ENCODE measurements around the gene ZMYM2. TPM values are rescaled to one million over a fixed set of nuclear protein-coding genes. Genes with fewer than 3 reads are reported as not detected.

Gene ZMYM2
- total RNA-seq, 4 donors from 2014 or later, result 60.7 to 75.3 (median 68.1) TPM

DNA sequence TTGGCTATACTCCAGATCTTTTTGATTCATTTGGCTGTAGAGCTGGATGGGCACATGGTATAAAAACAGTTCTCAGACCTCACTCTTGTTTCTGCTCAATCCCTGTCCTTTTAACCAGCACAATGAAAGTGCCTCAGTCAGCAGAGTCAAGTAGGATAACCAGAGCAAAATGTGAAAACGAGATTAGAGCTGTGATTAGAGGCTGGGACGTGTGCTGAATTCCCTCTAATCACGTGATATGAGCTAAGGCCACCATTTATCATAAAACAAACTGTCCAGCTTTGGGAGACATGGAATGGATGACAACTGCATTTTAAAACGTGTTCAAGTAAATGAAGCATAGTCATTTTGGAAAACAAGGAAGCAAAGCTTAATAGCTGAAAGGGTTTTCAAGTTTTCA lies 148.2 kb downstream of the ZMYM2 start:
- Histone ChIP-seq H3K36me3 (no peaks in the 10 kb centered on the region), H3K4me3 (no peak overlapping the region), H3K4me1 (peaks cover 0 to 4% (median 0%) of the 10 kb centered on the region in 4 donors), H3K27ac (no peak overlapping the region), H3K9me3 (no peaks in the 10 kb centered on the region), H3K27me3 (peaks cover 0 to 24% of the 10 kb centered on the region in 2 donors)
- WGBS, 2 donors, result 17 to 26% methylated on average over 4 of the region's 4 CpGs
- TF ChIP-seq, protein P1, sequence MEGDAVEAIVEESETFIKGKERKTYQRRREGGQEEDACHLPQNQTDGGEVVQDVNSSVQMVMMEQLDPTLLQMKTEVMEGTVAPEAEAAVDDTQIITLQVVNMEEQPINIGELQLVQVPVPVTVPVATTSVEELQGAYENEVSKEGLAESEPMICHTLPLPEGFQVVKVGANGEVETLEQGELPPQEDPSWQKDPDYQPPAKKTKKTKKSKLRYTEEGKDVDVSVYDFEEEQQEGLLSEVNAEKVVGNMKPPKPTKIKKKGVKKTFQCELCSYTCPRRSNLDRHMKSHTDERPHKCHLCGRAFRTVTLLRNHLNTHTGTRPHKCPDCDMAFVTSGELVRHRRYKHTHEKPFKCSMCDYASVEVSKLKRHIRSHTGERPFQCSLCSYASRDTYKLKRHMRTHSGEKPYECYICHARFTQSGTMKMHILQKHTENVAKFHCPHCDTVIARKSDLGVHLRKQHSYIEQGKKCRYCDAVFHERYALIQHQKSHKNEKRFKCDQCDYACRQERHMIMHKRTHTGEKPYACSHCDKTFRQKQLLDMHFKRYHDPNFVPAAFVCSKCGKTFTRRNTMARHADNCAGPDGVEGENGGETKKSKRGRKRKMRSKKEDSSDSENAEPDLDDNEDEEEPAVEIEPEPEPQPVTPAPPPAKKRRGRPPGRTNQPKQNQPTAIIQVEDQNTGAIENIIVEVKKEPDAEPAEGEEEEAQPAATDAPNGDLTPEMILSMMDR (IDR thresholded peaks at IDR 0.05), result no peak
- TF ChIP-seq POLR2A (IDR thresholded peaks at IDR 0.05), result no peak
- TF ChIP-seq EP300 (IDR thresholded peaks at IDR 0.05), result no peak
- no peak for DNase-seq (ENCODE audit: low spot score in 2 of 2)

DNA sequence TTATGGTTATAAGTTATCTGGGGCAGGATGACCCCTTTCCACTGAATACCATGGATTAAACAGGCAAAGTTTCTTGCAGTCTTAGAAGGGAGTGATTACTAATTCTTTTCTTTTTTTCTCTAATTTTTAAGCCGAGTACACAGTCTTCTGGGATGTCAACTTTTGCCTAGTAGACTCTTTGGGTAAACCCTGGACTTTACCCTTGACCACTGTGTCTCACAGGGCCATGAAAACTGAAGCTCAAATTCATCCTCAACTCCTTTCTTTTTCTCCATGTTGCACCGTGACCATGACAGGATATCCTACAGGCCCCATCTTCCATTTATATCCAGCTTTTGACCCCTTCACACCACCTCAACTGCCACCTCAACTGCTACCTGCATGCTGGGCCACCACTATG lies 150.5 kb downstream of the ZMYM2 start:
- TF ChIP-seq, protein P1 (IDR thresholded peaks at IDR 0.05), result no peak
- TF ChIP-seq EP300 (IDR thresholded peaks at IDR 0.05) (no peak), POLR2A (IDR thresholded peaks at IDR 0.05) (no peak)
- Histone ChIP-seq H3K4me3 (no peak overlapping the region), H3K27ac (no peak overlapping the region), H3K4me1 (peaks cover 0 to 4% (median 0%) of the 10 kb centered on the region in 4 donors), H3K9me3 (no peaks in the 10 kb centered on the region), H3K27me3 (peaks cover 0 to 5% of the 10 kb centered on the region in 2 donors), H3K36me3 (no peaks in the 10 kb centered on the region)
- WGBS, 2 donors, result 78 to 84% methylated on average over 2 of the region's 2 CpGs
- DNase-seq (ENCODE audit: low spot score in 2 of 2), result no peak

DNA sequence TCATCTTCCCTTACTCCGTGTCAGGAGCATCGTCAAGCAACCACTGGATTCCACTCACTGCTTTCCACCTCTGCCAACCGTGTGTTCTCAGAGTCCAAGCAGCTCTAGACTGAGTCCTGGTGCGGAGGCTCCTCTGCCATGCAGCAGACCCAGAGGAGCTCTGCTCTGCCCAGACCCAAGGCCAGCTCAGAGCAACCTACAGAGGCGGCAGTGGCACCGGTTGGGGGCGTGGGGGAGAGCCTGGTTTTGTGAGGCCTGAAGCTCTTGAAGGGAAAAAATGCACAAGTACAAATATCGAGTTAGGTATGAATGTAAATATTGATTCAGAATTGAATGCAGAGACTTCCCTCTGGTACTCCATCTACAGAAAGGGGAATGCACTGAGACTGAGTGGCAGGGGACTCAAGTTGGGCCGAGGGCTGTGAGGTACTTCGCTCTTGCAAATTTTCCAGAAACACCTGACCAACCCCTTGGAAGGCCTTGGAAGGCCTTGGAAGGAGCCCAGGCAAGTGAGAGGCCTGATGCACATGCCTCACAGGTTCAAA lies 155.6 kb downstream of the ZMYM2 start:
- no peak for TF ChIP-seq EP300 (IDR thresholded peaks at IDR 0.05)
- TF ChIP-seq, protein P1 (IDR thresholded peaks at IDR 0.05), result no peak
- TF ChIP-seq POLR2A (IDR thresholded peaks at IDR 0.05), result no peak
- no peak for DNase-seq (ENCODE audit: low spot score in 2 of 2)
- Histone ChIP-seq H3K27ac (no peak overlapping the region), H3K4me3 (no peak overlapping the region), H3K27me3 (no peaks in the 10 kb centered on the region), H3K36me3 (no peaks in the 10 kb centered on the region), H3K9me3 (no peaks in the 10 kb centered on the region), H3K4me1 (peaks cover 0 to 9% (median 0%) of the 10 kb centered on the region in 4 donors)
- 81 to 88% methylated on average over 10 of the region's 10 CpGs for WGBS, 2 donors

DNA sequence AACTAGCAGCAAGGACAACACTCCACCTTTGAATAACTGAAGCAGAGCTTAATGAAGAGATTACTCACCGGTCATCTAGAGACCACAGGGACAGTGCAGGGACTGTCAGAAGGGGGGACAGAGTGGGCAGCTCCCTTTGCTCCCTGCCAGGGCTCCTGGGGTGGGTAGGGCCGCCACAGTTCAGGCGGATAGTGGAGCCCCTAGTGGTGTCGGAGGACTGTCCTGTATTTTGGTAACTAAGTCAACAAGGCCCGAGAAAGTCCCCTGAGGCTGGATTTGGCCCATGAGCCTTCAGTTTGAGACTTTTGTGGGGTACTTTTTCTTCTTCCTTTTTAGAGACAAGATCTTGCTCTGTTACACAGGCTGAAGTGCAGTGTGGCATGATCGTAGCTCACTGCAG lies 157.7 kb downstream of the ZMYM2 start:
- no peaks in the 10 kb centered on the region for H3K27me3 ChIP-seq
- no peaks in the 10 kb centered on the region for H3K9me3 ChIP-seq
- TF ChIP-seq EP300 (IDR thresholded peaks at IDR 0.05) (no peak), POLR2A (IDR thresholded peaks at IDR 0.05) (no peak)
- TF ChIP-seq, protein P1 (IDR thresholded peaks at IDR 0.05), result no peak
- H3K27ac ChIP-seq, result no peak overlapping the region
- DNase-seq (ENCODE audit: low spot score in 2 of 2), result no peak
- 81 to 88% methylated on average over 6 of the region's 6 CpGs for WGBS, 2 donors
- H3K4me1 ChIP-seq, result peaks cover 0 to 21% (median 0%) of the 10 kb centered on the region in 4 donors
- H3K36me3 ChIP-seq, result no peaks in the 10 kb centered on the region
- no peak overlapping the region for H3K4me3 ChIP-seq

GRCh38 chr13:20118268-20119140 lies 160.0 kb downstream of the ZMYM2 start:
- Histone ChIP-seq H3K27me3 (no peaks in the 10 kb centered on the region), H3K27ac (peak overlapping the region; percentile 31 to 88 (median 78))
- 3% methylated on average over 33 to 39 of the region's 55 CpGs for WGBS, 2 donors

More at GRCh38 chr13:20118268-20119140, 160.0 kb downstream of the ZMYM2 start:
- H3K9me3 ChIP-seq, result no peaks in the 10 kb centered on the region
- no peak for TF ChIP-seq EP300 (IDR thresholded peaks at IDR 0.05)
- TF ChIP-seq, protein P1 (IDR thresholded peaks at IDR 0.05), result no peak
- TF ChIP-seq POLR2A (IDR thresholded peaks at IDR 0.05), result no peak
- peak overlapping the region; percentile 48 to 77 (median 69) for H3K4me3 ChIP-seq
- no peaks in the 10 kb centered on the region for H3K36me3 ChIP-seq
- H3K4me1 ChIP-seq, result peaks cover 0 to 21% (median 0%) of the 10 kb centered on the region in 4 donors
- peak in 1 of 2 donors; percentile 10 for DNase-seq (ENCODE audit: low spot score in 2 of 2)
